Heart right ventricle (tissue), 16 donors: ENCODE data around the gene MMRN2. TPM values are rescaled to one million over a fixed set of nuclear protein-coding genes. Genes with fewer than 3 reads are reported as not detected.

ENCODE experiments used
- ATAC-seq, 8 donors: fragments of 200-7000 bp; cut with Tn5 transposase; one replicate each; pipeline ENCODE4 v1.9.1; 2020; ENCODE audit warnings: mild to moderate bottlenecking in 8 of 8, moderate library complexity in 8 of 8, moderate number of reproducible peaks in 1 of 8
- DNase-seq, 2 donors: peaks; one replicate each; pipeline ENCODE4 v3.0.0-alpha.2; 2020
- H3K27ac ChIP-seq, 10 donors: fragments of 200-600 bp; sonication (generic) in 2 of 10; one replicate each; pipeline versions ENCODE4 v1.5.0 to v1.8.0; 2020 to 2022; ENCODE audit warnings: mild to moderate bottlenecking in 3 of 10
- H3K27me3 ChIP-seq, 7 donors: fragments of 200-600 bp; one replicate each; pipeline ENCODE4 v1.8.0; 2021 to 2022; ENCODE audit warnings: mild to moderate bottlenecking in 2 of 7
- H3K36me3 ChIP-seq, 9 donors: fragments of 200-600 bp; sonication (generic) in 1 of 9; one replicate each; pipeline versions ENCODE4 v1.5.0 to v1.8.0; 2020 to 2022; ENCODE audit warnings: mild to moderate bottlenecking in 2 of 9
- H3K4me1 ChIP-seq, 9 donors: fragments of 200-600 bp; sonication (generic) in 1 of 9; one replicate each; pipeline versions ENCODE4 v1.5.0 to v1.8.0; 2020 to 2022; ENCODE audit warnings: mild to moderate bottlenecking in 4 of 9
- H3K4me3 ChIP-seq, 10 donors: fragments of 200-600 bp; sonication (generic) in 2 of 10; one replicate each; pipeline versions ENCODE4 v1.5.0 to v1.8.0; 2020 to 2022; ENCODE audit warnings: mild to moderate bottlenecking in 7 of 10, moderate library complexity in 2 of 10
- H3K9me3 ChIP-seq, 11 donors: fragments of 200-600 bp in 10 of 11; sonication (generic) in 2 of 11; one replicate each; pipeline versions ENCODE4 v1.5.0 to v1.8.0; 2013 to 2022; ENCODE audit warnings: mild to moderate bottlenecking in 2 of 11, control low read depth in 1 of 11, moderate library complexity in 1 of 11
- CTCF ChIP-seq, 9 donors: fragments of 200-600 bp; sonication (generic) in 2 of 9; IDR thresholded peaks; one replicate each; pipeline versions ENCODE4 v1.5.0 to v1.8.0; 2021 to 2022; ENCODE audit warnings: antibody characterized with exemption in 9 of 9, mild to moderate bottlenecking in 5 of 9, moderate library complexity in 1 of 9
- WGBS, 2 donors: extraction: QIAGEN DNeasy Blood & Tissue Kit; methylation state at CpG; one replicate each; pipeline ENCODE4 v1.1.7; 2013; ENCODE audit warnings: inconsistent platforms in 1 of 2; 5-methylcytosine and 5-hydroxymethylcytosine counted together
- intact Hi-C, 10 donors: fragments of 100-400 bp; cut with DNase I; formaldehyde crosslinking; loops; one replicate each; pipeline versions ENCODE4 v1.11.1 to v1.14.2; 2022
- polyA plus RNA-seq, 2 donors: library from polyadenylated mRNA; stranded (reverse); fragments of 200-250 nt; gene quantifications; one replicate each; pipeline ENCODE4 v1.2.3, GENCODE V29; 2013
- total RNA-seq, 10 donors: library from RNA; stranded (reverse); fragmentation: NEBNext Ultra II Directional in 3 of 10; extraction: Animal tissue kit (Norgen Biotek cat#: 25700) in 3 of 10; gene quantifications; one replicate each; pipeline versions ENCODE4 v1.2.1 to v1.2.4, GENCODE V29; 2021 to 2023
- donor health status: Arrhythmogenic right ventricular cardiomyopathy.
- donor health status: ischemic (EF 13 %, LVEDD 7.1; RV severe dilation, severe dysfunction).
- donor health status: healthy with polysubstance abuse.
- donor health status: DM: no; HTN: yes; CAD: no.
- donor health status: DM: no; HTN: no; CAD: no.
- donor health status: ischemic (EF 25% LVEDD 6.9; RV normal size, moderate dysfunction).
- donor health status: ischemic (EF 25% LVEDD 5.7; RV mildly dilated, moderate dysfunction).
- donor health status: healthy.
- donor health status: DM: yes; HTN: yes; CAD: no.
- donor health status: Ischemic cardiomyopathy.
- donor health status: ischemic (EF 35%, LVEDD 5.7; RV mildly dilated, moderate dysfunction).
- donor health status: nonischemic (EF 11% LVEDD 7.7; RV severe dilation, severe dysfunction).
- donor health status: DM: yes; HTN: yes; CAD: no.
- donor health status: PGD.
- donor health status: ischemic (EF 29% LVEDD 5.4; RV normal size, mild dysfunction).
- donor health status: nonischemic (EF 23%, LVEDD 6.1; RV moderate dilation, normal function).

The MMRN2 gene
- total and polyA plus RNA-seq, 12 donors, result 22.5 to 43.2 (median 33.2) TPM

- WGBS, 2 donors, result 91 to 96% methylated on average over 12 of the region's 12 CpGs
- H3K36me3 ChIP-seq, result peaks cover 0 to 8% (median 0%) of the 10 kb centered on the region in 9 donors
- H3K4me1 ChIP-seq, result peaks cover 16 to 57% (median 44%) of the 10 kb centered on the region in 9 donors
- H3K27me3 ChIP-seq, result no peaks in the 10 kb centered on the region
- intact Hi-C loops, result loop anchor here in 2 of 10 donors (2.0 kb wide), 2 partner anchors 21 to 23 kb away; no protein-coding TSS in a partner anchor
- no peak for ATAC-seq
- no peak for TF ChIP-seq CTCF (IDR thresholded peaks at IDR 0.05)
- no peak overlapping the region for H3K4me3 ChIP-seq
- no peak for DNase-seq
- no peak overlapping the region for H3K27ac ChIP-seq
- no peaks in the 10 kb centered on the region for H3K9me3 ChIP-seq
These were observed 4.2 kb upstream of the MMRN2 start for GRCh38 chr10:86961481-86962091.

GRCh38 chr10:86960863-86961434 is 3.5 kb upstream of the MMRN2 start:
- Histone ChIP-seq H3K27me3 (no peaks in the 10 kb centered on the region), H3K27ac (peak overlapping the region in 1 of 10 donors; percentile 91), H3K4me3 (peak overlapping the region in 1 of 10 donors; percentile 68), H3K36me3 (peaks cover 0 to 8% (median 0%) of the 10 kb centered on the region in 9 donors), H3K4me1 (peaks cover 16 to 53% (median 38%) of the 10 kb centered on the region in 9 donors), H3K9me3 (no peaks in the 10 kb centered on the region)
- TF ChIP-seq CTCF (IDR thresholded peaks at IDR 0.05), result no peak
- ATAC-seq, result no peak
- intact Hi-C loops, result loop anchor here in 4 of 10 donors (1.0 to 2.0 kb wide), 2 partner anchors 20 to 22 kb away; no protein-coding TSS in a partner anchor
- WGBS, 2 donors, result 83 to 86% methylated on average over 9 of the region's 9 CpGs
- no peak for DNase-seq

GRCh38 chr10:86960003-86960862 is 2.8 kb upstream of the MMRN2 start:
- TF ChIP-seq CTCF (IDR thresholded peaks at IDR 0.05), result peak; percentile 86 to 96 (median 94)
- ATAC-seq, result peak; percentile 36 to 64 (median 54)
- Histone ChIP-seq H3K27ac (peak overlapping the region; percentile 85 to 97 (median 90)), H3K4me1 (peaks cover 17 to 54% (median 42%) of the 10 kb centered on the region in 9 donors), H3K4me3 (peak overlapping the region in 9 of 10 donors; percentile 16 to 68 (median 60)), H3K27me3 (no peaks in the 10 kb centered on the region), H3K36me3 (peaks cover 0 to 8% (median 0%) of the 10 kb centered on the region in 9 donors), H3K9me3 (no peaks in the 10 kb centered on the region)
- intact Hi-C loops, result loop anchor here in 4 of 10 donors (1.0 to 2.0 kb wide), 2 partner anchors 19 to 21 kb away; no protein-coding TSS in a partner anchor
- peak in 1 of 2 donors; percentile 64 for DNase-seq
- 67 to 75% methylated on average over 37 of the region's 37 CpGs for WGBS, 2 donors

- no peaks in the 10 kb centered on the region for H3K27me3 ChIP-seq
- intact Hi-C loops, result loop anchor here in 4 of 10 donors (1.0 to 2.0 kb wide), 2 partner anchors 19 to 20 kb away; no protein-coding TSS in a partner anchor
- WGBS, 2 donors, result 70 to 79% methylated on average over 2 of the region's 2 CpGs
- peaks cover 21 to 59% (median 47%) of the 10 kb centered on the region in 9 donors for H3K4me1 ChIP-seq
- peak overlapping the region in 9 of 10 donors; percentile 16 to 68 (median 60) for H3K4me3 ChIP-seq
- no peak for DNase-seq
- no peaks in the 10 kb centered on the region for H3K9me3 ChIP-seq
- peaks cover 0 to 8% (median 0%) of the 10 kb centered on the region in 9 donors for H3K36me3 ChIP-seq
- no peak for ATAC-seq
- peak overlapping the region; percentile 85 to 97 (median 90) for H3K27ac ChIP-seq
- TF ChIP-seq CTCF (IDR thresholded peaks at IDR 0.05), result no peak
These were observed 2.3 kb upstream of the MMRN2 start for GRCh38 chr10:86959737-86960002.
